Activated T-helper 1 cell treated with anti-CD3 and anti-CD28 coated beads, Interleukin-12 subunit alpha, Interleukin-12 subunit beta, Interleukin-2, Interleukin-4 antibody, amounts not matched to agents 30 ng/mL and 10 ng/mL and 1 ng/mL, durations not matched to agents 14 hours and 24 hours and 36 hours (primary cell): ENCODE data around the gene ERP29. TPM values are rescaled to one million over a fixed set of nuclear protein-coding genes. Genes with fewer than 3 reads are reported as not detected.
"Not testable (repeated sequence)": the region's sequence is repeated elsewhere in the genome, so short reads cannot be mapped to it uniquely, and the experiment has no call there.

Experiments used
- DNase-seq: peaks from one replicate; pipeline ENCODE4 v3.0.0; 2021; ENCODE audit warnings: low spot score
- H3K27ac Mint-ChIP-seq: one replicate; pipeline ENCODE4 v1.8.0; 2021; ENCODE audit warnings: mild to moderate bottlenecking, mixed read lengths
- H3K27me3 Mint-ChIP-seq: one replicate; pipeline ENCODE4 v1.8.0; 2022; ENCODE audit warnings: mild to moderate bottlenecking, moderate library complexity, mixed read lengths; ENCODE audit not compliant: insufficient read depth
- H3K36me3 Mint-ChIP-seq: one replicate; pipeline ENCODE4 v1.8.0; 2021; ENCODE audit warnings: low read depth, mixed read lengths
- H3K4me1 Mint-ChIP-seq: one replicate; pipeline ENCODE4 v1.8.0; 2021; ENCODE audit warnings: low read depth, mixed read lengths
- H3K4me3 Mint-ChIP-seq: one replicate; pipeline ENCODE4 v1.8.0; 2021; ENCODE audit warnings: mild to moderate bottlenecking, moderate library complexity, mixed read lengths
- H3K9me3 Mint-ChIP-seq: one replicate; pipeline ENCODE4 v1.8.0; 2021; ENCODE audit warnings: mixed read lengths
- intact Hi-C: fragments of 100-400 bp; cut with micrococcal nuclease; formaldehyde crosslinking; loops from one replicate; pipeline ENCODE4 v1.15.1; 2024
- total RNA-seq: library from RNA; stranded (reverse); gene quantifications from 2 replicates; pipeline ENCODE4 v1.2.3, GENCODE V29; 2022

Gene ERP29
- total RNA-seq, 1 donor from 2014 or later, result 62.5 TPM

GRCh38 chr12:112025808-112026375 lies 12.7 kb downstream of the ERP29 start:
- peaks cover 31% of the 10 kb centered on the region for H3K4me1 Mint-ChIP-seq
- intact Hi-C loops, result loop anchor here (1.0 to 5.0 kb wide), 3 partner anchors 12 to 79 kb away; no protein-coding TSS in a partner anchor
- peak overlapping the region; percentile 64 for H3K27ac Mint-ChIP-seq
- DNase-seq, result no peak
- no peaks in the 10 kb centered on the region for H3K27me3 Mint-ChIP-seq
- peaks cover 39% of the 10 kb centered on the region for H3K36me3 Mint-ChIP-seq
- H3K4me3 Mint-ChIP-seq, result peak overlapping the region; percentile 1
- no peaks in the 10 kb centered on the region for H3K9me3 Mint-ChIP-seq

GRCh38 chr12:112029301-112029700 lies 16.1 kb downstream of the ERP29 start:
- Mint-ChIP-seq H3K4me3 (no peak overlapping the region), H3K27me3 (no peaks in the 10 kb centered on the region), H3K4me1 (peaks cover 15% of the 10 kb centered on the region), H3K36me3 (peaks cover 46% of the 10 kb centered on the region), H3K27ac (no peak overlapping the region), H3K9me3 (no peaks in the 10 kb centered on the region)
- DNase-seq, result no peak
- intact Hi-C loops, result loop anchor here (5.0 kb wide), 2 partner anchors 33 to 82 kb away; no protein-coding TSS in a partner anchor

GRCh38 chr12:112031472-112031871 lies 18.2 kb downstream of the ERP29 start:
- peaks cover 13% of the 10 kb centered on the region for H3K4me1 Mint-ChIP-seq
- no peak for DNase-seq
- H3K4me3 Mint-ChIP-seq, result no peak overlapping the region
- H3K9me3 Mint-ChIP-seq, result no peaks in the 10 kb centered on the region
- peaks cover 51% of the 10 kb centered on the region for H3K36me3 Mint-ChIP-seq
- H3K27me3 Mint-ChIP-seq, result no peaks in the 10 kb centered on the region
- intact Hi-C loops, result no loop called here
- H3K27ac Mint-ChIP-seq, result no peak overlapping the region

- no peaks in the 10 kb centered on the region for H3K9me3 Mint-ChIP-seq
- DNase-seq, result no peak
- intact Hi-C loops, result no loop called here
- H3K4me3 Mint-ChIP-seq, result no peak overlapping the region
- peaks cover 12% of the 10 kb centered on the region for H3K4me1 Mint-ChIP-seq
- no peaks in the 10 kb centered on the region for H3K27me3 Mint-ChIP-seq
- no peak overlapping the region for H3K27ac Mint-ChIP-seq
- H3K36me3 Mint-ChIP-seq, result peaks cover 54% of the 10 kb centered on the region
Observed at GRCh38 chr12:112032292-112032691, 19.1 kb downstream of the ERP29 start.

GRCh38 chr12:112035219-112035785 lies 22.1 kb downstream of the ERP29 start:
- Mint-ChIP-seq H3K4me3 (no peak overlapping the region), H3K36me3 (peaks cover 61% of the 10 kb centered on the region), H3K9me3 (no peaks in the 10 kb centered on the region), H3K27ac (no peak overlapping the region), H3K4me1 (peaks cover 6% of the 10 kb centered on the region), H3K27me3 (no peaks in the 10 kb centered on the region)
- no peak for DNase-seq
- intact Hi-C loops, result no loop called here

- H3K9me3 Mint-ChIP-seq, H3K27ac Mint-ChIP-seq, intact Hi-C loops, DNase-seq, H3K4me3 Mint-ChIP-seq, H3K4me1 Mint-ChIP-seq, H3K27me3 Mint-ChIP-seq: not testable (repeated sequence)
- H3K36me3 Mint-ChIP-seq, result peaks cover 54% of the 10 kb centered on the region
Observed at GRCh38 chr12:112036614-112037013, 23.4 kb downstream of the ERP29 start.

- Mint-ChIP-seq H3K36me3 (peaks cover 40% of the 10 kb centered on the region), H3K9me3 (no peaks in the 10 kb centered on the region), H3K4me3 (no peak overlapping the region), H3K27ac (no peak overlapping the region), H3K27me3 (no peaks in the 10 kb centered on the region), H3K4me1 (peaks cover 9% of the 10 kb centered on the region)
- no peak for DNase-seq
- intact Hi-C loops, result no loop called here
Observed at GRCh38 chr12:112046003-112046402, 32.8 kb downstream of the ERP29 start.

- peaks cover 50% of the 10 kb centered on the region for H3K36me3 Mint-ChIP-seq
- intact Hi-C loops, result no loop called here
- H3K4me1 Mint-ChIP-seq, result peaks cover 20% of the 10 kb centered on the region
- no peaks in the 10 kb centered on the region for H3K9me3 Mint-ChIP-seq
- no peaks in the 10 kb centered on the region for H3K27me3 Mint-ChIP-seq
- DNase-seq, result no peak
- H3K4me3 Mint-ChIP-seq, result no peak overlapping the region
- no peak overlapping the region for H3K27ac Mint-ChIP-seq
Observed at GRCh38 chr12:112049351-112049750, 36.1 kb downstream of the ERP29 start.

GRCh38 chr12:112061137-112061536 lies 47.9 kb downstream of the ERP29 start:
- no peak overlapping the region for H3K4me3 Mint-ChIP-seq
- no peaks in the 10 kb centered on the region for H3K4me1 Mint-ChIP-seq
- H3K27ac Mint-ChIP-seq, result no peak overlapping the region
- no peak for DNase-seq
- no peaks in the 10 kb centered on the region for H3K27me3 Mint-ChIP-seq
- intact Hi-C loops, result loop anchor here (5.0 kb wide), 1 partner anchor 34 kb away; no protein-coding TSS in a partner anchor
- peaks cover 41% of the 10 kb centered on the region for H3K36me3 Mint-ChIP-seq
- H3K9me3 Mint-ChIP-seq, result no peaks in the 10 kb centered on the region

- H3K27ac Mint-ChIP-seq, result peak overlapping the region; percentile 33
- H3K4me3 Mint-ChIP-seq, result no peak overlapping the region
- intact Hi-C loops, result loop anchor here (5.0 kb wide), 1 partner anchor 36 kb away; no protein-coding TSS in a partner anchor
- no peak for DNase-seq
- peaks cover 46% of the 10 kb centered on the region for H3K36me3 Mint-ChIP-seq
- H3K27me3 Mint-ChIP-seq, result no peaks in the 10 kb centered on the region
- no peaks in the 10 kb centered on the region for H3K9me3 Mint-ChIP-seq
- H3K4me1 Mint-ChIP-seq, result no peaks in the 10 kb centered on the region
Observed at GRCh38 chr12:112063273-112063672, 50.0 kb downstream of the ERP29 start.

GRCh38 chr12:112066566-112066965 lies 53.3 kb downstream of the ERP29 start:
- no peak overlapping the region for H3K4me3 Mint-ChIP-seq
- H3K4me1 Mint-ChIP-seq, result peaks cover 5% of the 10 kb centered on the region
- H3K27ac Mint-ChIP-seq, result peak overlapping the region; percentile 25
- H3K27me3 Mint-ChIP-seq, result no peaks in the 10 kb centered on the region
- H3K9me3 Mint-ChIP-seq, result no peaks in the 10 kb centered on the region
- intact Hi-C loops, result no loop called here
- no peak for DNase-seq
- peaks cover 52% of the 10 kb centered on the region for H3K36me3 Mint-ChIP-seq
